Right atrium auricular region (tissue), 2 donors: ENCODE results near the gene TCIRG1. TPM values are rescaled to one million over a fixed set of nuclear protein-coding genes. Genes with fewer than 3 reads are reported as not detected.

ENCODE experiments used
- DNase-seq: peaks from one replicate; pipeline ENCODE4 v3.0.0-alpha.2; 2019; ENCODE audit warnings: low spot score
- H3K27ac ChIP-seq, 2 donors: fragments of 200-600 bp; sonication (generic); 1 replicate in 1 of 2; 2 replicates in 1 of 2; pipeline ENCODE4 v1.5.1; 2016 to 2019
- H3K27me3 ChIP-seq, 2 donors: fragments of 200-600 bp; sonication (generic); one replicate each; pipeline versions ENCODE4 v1.5.1 to v1.6.0; 2017 to 2019
- H3K36me3 ChIP-seq: fragments of 200-600 bp; sonication (generic); one replicate; pipeline ENCODE4 v1.5.1; 2016
- H3K4me1 ChIP-seq, 2 donors: fragments of 200-600 bp; sonication (generic); one replicate each; pipeline versions ENCODE4 v1.5.1 to v1.6.0; 2017 to 2019
- H3K4me3 ChIP-seq, 2 donors: fragments of 200-600 bp; sonication (generic); 1 replicate in 1 of 2; 2 replicates in 1 of 2; pipeline ENCODE4 v1.5.1; 2017 to 2019; ENCODE audit warnings: mild to moderate bottlenecking in 1 of 2, moderate library complexity in 1 of 2
- H3K9me3 ChIP-seq, 2 donors: fragments of 200-600 bp; sonication (generic); one replicate each; pipeline ENCODE4 v1.5.1; 2019
- total RNA-seq, 2 donors: library from RNA; depleted of rRNA; stranded (reverse); fragments of >200 nt; gene quantifications; one replicate each; pipeline ENCODE4 v1.1.0, GENCODE V29; 2016
- TF ChIP-seq, protein P1 (sequence below), 2 donors: fragments of 200-600 bp; sonication (generic); IDR thresholded peaks; one replicate each; pipeline ENCODE4 v1.5.1; 2019; ENCODE audit warnings: antibody characterized with exemption in 2 of 2

The TCIRG1 gene
- total RNA-seq, 2 donors from 2014 or later = 19.2 to 50.7 TPM

- TF ChIP-seq, protein P1, sequence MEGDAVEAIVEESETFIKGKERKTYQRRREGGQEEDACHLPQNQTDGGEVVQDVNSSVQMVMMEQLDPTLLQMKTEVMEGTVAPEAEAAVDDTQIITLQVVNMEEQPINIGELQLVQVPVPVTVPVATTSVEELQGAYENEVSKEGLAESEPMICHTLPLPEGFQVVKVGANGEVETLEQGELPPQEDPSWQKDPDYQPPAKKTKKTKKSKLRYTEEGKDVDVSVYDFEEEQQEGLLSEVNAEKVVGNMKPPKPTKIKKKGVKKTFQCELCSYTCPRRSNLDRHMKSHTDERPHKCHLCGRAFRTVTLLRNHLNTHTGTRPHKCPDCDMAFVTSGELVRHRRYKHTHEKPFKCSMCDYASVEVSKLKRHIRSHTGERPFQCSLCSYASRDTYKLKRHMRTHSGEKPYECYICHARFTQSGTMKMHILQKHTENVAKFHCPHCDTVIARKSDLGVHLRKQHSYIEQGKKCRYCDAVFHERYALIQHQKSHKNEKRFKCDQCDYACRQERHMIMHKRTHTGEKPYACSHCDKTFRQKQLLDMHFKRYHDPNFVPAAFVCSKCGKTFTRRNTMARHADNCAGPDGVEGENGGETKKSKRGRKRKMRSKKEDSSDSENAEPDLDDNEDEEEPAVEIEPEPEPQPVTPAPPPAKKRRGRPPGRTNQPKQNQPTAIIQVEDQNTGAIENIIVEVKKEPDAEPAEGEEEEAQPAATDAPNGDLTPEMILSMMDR (IDR thresholded peaks at IDR 0.05) = no peak
- Histone ChIP-seq H3K4me3 (no peak overlapping the region), H3K27me3 (no peaks in the 10 kb centered on the region), H3K36me3 (no peaks in the 10 kb centered on the region), H3K9me3 (peaks cover 0 to 7% of the 10 kb centered on the region in 2 donors), H3K27ac (no peak overlapping the region), H3K4me1 (no peaks in the 10 kb centered on the region)
- no peak for DNase-seq
Measured at GRCh38 chr11:68022531-68022930, 16.3 kb upstream of the TCIRG1 start.

GRCh38 chr11:68024508-68024907 is 14.3 kb upstream of the TCIRG1 start:
- no peak overlapping the region for H3K4me3 ChIP-seq

DNA sequence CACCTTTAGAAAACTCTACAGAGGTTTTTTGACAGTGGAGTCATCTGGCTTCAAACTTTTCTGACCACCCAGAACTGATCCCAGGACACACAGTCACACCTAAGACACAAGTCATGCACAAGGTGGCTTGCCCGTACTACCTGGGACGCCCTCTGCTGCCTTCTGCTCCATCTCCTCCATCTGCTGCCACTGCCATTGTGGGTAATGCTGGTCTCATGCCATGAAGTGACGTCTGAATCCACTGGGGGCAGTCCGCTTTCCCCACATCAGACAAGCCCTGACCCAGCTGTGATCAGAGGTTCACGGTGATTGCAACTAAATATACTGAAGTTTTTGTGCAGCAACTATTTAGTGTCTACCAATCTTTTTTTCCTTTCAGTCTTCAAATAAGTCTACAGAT is 13.8 kb upstream of the TCIRG1 start:
- H3K27me3 ChIP-seq = no peaks in the 10 kb centered on the region
- no peaks in the 10 kb centered on the region for H3K36me3 ChIP-seq
- no peak overlapping the region for H3K27ac ChIP-seq
- H3K4me3 ChIP-seq = no peak overlapping the region
- TF ChIP-seq, protein P1 (IDR thresholded peaks at IDR 0.05) = no peak
- H3K9me3 ChIP-seq = peaks cover 0 to 7% of the 10 kb centered on the region in 2 donors
- no peak for DNase-seq
- peaks cover 0 to 9% of the 10 kb centered on the region in 2 donors for H3K4me1 ChIP-seq

More at GRCh38 chr11:68024508-68024907, 14.3 kb upstream of the TCIRG1 start:
- Histone ChIP-seq H3K27ac (no peak overlapping the region), H3K36me3 (no peaks in the 10 kb centered on the region), H3K9me3 (peaks cover 0 to 7% of the 10 kb centered on the region in 2 donors), H3K27me3 (no peaks in the 10 kb centered on the region), H3K4me1 (peaks cover 0 to 5% of the 10 kb centered on the region in 2 donors)
- DNase-seq = no peak
- TF ChIP-seq, protein P1 (IDR thresholded peaks at IDR 0.05) = no peak

- Histone ChIP-seq H3K27me3 (no peaks in the 10 kb centered on the region), H3K27ac (no peak overlapping the region), H3K36me3 (no peaks in the 10 kb centered on the region), H3K9me3 (peaks cover 0 to 7% of the 10 kb centered on the region in 2 donors), H3K4me1 (peaks cover 0 to 14% of the 10 kb centered on the region in 2 donors), H3K4me3 (no peak overlapping the region)
- no peak for DNase-seq
- TF ChIP-seq, protein P1 (IDR thresholded peaks at IDR 0.05) = no peak
Measured at GRCh38 chr11:68026391-68027105, 12.3 kb upstream of the TCIRG1 start.

GRCh38 chr11:68027667-68028066 is 11.2 kb upstream of the TCIRG1 start:
- Histone ChIP-seq H3K36me3 (no peaks in the 10 kb centered on the region), H3K9me3 (peaks cover 0 to 7% of the 10 kb centered on the region in 2 donors), H3K27me3 (no peaks in the 10 kb centered on the region), H3K4me1 (peaks cover 0 to 26% of the 10 kb centered on the region in 2 donors), H3K4me3 (no peak overlapping the region), H3K27ac (no peak overlapping the region)
- TF ChIP-seq, protein P1 (IDR thresholded peaks at IDR 0.05) = no peak
- no peak for DNase-seq
